CD4-positive, alpha-beta T cell treated with Interleukin-4 for 1 hour (primary cell): ENCODE results near the gene MPP3.
"Not testable (repeated sequence)": the region's sequence is repeated elsewhere in the genome, so short reads cannot be mapped to it uniquely, and the experiment has no call there.

Experiments
- DNase-seq, 2 donors: peaks; one replicate each; pipeline ENCODE4 v3.0.0-alpha.2; 2020 to 2022

MPP3 gene

GRCh38 chr17:43860927-43861622 is 28.1 kb upstream of the MPP3 start:
- no peak for DNase-seq

DNA sequence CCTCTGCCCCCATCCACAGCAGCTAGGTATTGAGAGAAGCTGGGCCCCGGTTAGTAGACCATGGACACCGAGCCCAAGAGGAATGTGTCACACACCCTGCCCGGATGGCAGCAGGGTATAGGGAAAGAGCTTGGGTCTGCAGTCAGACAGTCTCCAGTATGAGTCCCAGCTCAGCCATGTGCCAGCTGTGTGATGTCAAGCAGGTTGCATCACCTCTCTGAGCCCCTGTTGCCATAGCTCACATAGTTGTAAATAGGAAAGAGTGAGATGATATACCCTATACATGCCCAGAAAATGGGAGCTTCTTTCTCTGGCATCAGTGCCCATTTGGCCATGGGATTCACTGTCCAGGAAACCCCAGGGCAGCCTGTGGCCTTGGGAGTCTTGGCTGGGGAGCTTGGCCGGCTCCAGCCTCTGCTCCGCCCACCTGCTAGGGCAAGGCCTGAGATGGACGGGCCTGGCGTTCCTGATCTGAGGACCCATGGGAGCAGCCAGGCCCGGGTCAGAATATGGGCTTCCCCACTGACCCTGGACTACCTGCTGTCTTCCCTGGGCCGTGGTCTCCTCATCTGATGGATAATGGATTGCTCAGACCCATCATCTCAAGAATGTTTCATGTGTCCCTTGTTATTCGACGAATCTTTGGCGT is 27.3 kb upstream of the MPP3 start:
- DNase-seq, result no peak

- DNase-seq, result no peak
Measured at GRCh38 chr17:43857957-43858600, 25.1 kb upstream of the MPP3 start.

GRCh38 chr17:43857141-43857540 is 24.2 kb upstream of the MPP3 start:
- no peak for DNase-seq

DNA sequence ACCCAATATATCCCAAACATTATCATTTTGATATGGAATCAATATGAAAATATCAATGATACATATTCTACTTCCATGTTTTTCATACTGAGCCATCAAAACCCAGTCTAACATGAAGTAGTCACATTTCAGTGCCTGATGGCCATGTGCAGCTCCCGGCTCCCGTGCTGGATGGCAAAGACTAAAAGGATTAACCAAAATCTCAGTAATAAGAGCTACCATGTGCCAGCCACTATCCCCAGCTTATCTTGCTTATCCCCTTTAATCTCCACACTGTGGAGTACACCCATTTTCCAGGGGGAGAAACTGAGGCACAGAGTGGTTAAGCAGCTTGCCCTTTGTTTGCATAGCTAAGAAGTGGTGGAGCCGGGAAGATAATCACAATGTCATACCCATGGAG is 23.2 kb upstream of the MPP3 start:
- no peak for DNase-seq

DNA sequence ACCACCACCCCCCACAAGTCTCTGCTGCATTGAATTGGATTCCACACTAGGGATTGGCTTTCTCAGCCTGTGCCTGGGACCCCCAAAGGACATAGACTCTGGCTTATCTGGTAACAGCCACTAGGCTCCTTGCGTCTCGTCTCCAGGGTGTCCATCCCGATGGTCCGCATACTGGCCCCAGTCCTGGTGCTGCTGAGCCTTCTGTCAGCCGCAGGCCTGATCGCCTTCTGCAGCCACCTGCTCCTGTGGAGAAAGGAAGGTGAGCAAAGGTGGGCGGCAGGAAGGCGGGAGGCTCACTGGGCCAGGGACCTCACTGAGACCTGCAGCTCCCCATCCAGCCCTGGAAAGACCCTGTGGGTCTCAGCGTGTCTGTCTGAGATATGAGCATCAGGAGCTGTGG is 22.1 kb upstream of the MPP3 start:
- DNase-seq, result no peak

DNA sequence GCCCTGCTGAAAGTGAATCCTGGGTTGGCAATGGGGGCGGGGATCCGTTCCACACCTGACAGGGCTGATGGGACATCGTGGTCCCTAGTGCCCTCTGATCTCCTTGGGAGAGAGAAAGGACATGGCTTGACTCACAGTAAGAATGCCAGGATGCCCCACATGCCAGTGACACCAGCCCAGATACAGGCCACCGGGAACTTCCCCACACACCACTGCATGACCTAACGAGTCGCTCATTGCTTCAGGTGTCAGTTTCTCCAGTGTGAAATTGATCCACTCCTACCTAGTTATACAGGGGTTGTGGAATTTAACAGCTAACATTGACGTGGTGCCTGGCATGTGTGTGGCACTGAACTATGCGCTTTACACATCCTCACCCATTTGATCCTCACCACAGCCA is 21.6 kb upstream of the MPP3 start:
- DNase-seq, result no peak

GRCh38 chr17:43853546-43853945 is 20.6 kb upstream of the MPP3 start:
- no peak for DNase-seq

GRCh38 chr17:43852571-43852970 is 19.6 kb upstream of the MPP3 start:
- no peak for DNase-seq

- no peak for DNase-seq
Measured at GRCh38 chr17:43849116-43849515, 16.2 kb upstream of the MPP3 start.

- no peak for DNase-seq
Measured at GRCh38 chr17:43848601-43849000, 15.7 kb upstream of the MPP3 start.

GRCh38 chr17:43846963-43847371 is 14.0 kb upstream of the MPP3 start, which contains the start of gene CD300LG:
Gene CD300LG, plus strand, starts transcription at chr17:43847176. Its CDS starts 41 bp downstream, at chr17:43847217.
- DNase-seq, result no peak

GRCh38 chr17:43846221-43846712 is 13.3 kb upstream of the MPP3 start:
- DNase-seq, result peak; percentile 65 to 68

DNA sequence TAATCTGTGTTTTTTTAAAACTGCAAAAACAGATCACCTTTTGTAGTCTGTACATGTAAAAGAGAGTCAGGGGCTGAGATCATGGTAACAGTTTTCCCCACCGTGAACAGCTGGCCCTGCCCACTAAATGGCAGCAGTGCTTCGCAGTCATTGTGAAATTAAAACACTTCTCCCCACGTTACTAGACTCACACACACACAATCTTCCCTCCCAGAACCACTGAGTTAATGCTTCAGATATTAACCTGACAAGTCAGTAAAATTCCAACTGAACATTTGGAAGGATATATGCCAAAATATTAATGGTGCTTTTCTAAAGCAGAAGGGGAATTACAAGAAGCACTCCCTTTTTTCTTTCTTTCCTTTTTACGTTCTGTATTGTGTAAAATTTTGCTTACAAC is 12.8 kb upstream of the MPP3 start:
- DNase-seq, result no peak

DNA sequence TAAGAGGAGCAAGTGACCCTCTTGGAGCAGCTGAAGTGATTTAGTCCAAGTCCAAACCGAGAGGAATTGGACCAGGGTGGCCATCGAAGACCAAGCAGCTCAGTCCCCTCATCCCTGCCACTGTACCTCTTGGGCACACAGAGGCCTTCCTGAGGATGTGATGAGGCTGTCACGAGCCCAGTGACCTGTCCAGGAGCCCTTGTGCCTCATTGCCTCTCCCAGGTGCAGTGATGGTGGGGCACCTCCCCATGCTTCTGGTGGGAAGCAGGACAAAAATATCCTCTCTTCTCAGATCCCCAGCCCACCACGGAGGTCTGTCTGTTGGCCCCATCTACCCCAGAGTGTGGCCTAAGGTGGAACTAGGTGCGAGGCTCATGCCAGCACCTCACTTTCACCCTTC is 11.3 kb upstream of the MPP3 start:
- no peak for DNase-seq

GRCh38 chr17:43842975-43843325 is 10.0 kb upstream of the MPP3 start:
- DNase-seq, result no peak

DNA sequence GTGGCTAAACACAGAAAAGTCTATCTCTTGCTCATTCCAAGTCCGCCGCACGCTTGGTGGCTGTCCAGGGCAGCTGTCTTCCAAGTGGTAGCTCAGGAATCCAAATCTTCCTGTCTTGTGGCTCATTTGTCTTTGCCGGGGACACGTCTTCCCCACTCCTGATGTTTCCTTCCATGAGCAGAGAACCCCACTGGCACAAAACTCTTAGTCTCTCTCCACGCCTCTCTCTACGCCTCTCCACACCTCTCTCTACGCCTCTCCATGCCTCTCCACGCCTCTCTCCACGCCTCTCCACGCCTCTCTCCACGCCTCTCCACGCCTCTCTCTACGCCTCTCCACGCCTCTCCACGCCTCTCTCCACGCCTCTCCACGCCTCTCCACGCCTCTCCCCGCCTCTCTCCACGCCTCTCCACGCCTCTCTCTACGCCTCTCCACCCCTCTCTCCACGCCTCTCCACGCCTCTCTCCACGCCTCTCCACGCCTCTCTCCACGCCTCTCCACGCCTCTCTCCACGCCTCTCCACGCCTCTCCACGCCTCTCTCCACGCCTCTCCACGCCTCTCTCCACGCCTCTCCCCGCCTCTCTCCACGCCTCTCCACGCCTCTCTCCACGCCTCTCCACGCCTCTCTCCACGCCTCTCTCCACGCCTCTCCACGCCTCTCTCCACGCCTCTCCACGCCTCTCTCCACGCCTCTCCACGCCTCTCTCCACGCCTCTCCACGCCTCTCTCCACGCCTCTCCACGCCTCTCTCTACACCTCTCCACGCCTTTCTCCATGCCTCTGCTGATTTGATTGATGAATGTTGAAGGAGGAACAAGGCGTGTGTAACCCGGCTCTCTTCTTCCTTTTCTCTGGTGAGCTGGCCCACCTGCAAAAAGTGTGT is 9.4 kb upstream of the MPP3 start:
- not testable (repeated sequence) for DNase-seq

DNA sequence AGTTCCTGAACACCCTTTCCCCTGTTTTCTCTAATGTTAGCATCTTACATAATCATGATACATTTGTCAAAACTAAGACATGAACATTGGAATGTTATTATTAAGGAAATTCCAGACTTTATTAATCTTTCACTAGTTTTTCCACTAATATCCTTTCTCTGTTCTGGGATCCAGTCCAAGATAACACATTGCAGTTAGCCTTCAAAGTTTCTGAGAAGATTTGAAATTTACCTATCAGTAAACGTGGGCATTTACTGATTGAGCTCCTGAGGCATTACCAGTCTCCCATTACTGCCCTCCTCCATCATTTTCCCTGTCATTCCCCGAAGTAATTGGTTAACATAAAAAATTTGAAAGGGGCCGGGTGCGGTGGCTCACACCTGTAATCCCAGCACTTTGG is 8.3 kb upstream of the MPP3 start:
- no peak for DNase-seq

DNA sequence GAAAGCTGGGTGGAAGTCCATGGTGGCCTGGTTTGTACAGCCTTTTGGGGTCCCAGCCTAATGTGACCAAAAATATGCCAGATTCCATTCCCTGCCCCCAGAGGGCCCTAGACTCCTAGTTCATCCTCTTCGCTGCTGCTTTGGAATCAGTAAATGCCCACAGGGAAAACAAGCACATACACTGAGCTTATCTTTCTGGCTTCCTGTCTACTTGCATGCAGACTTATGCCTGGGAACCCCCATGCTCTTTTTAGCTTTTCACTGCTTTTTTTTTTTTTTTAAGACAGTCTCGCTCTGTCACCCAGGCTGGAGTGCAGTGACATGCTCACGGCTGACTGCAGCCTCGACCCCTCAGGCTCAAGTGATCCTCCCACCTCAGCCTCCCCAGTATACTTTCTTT is 7.9 kb upstream of the MPP3 start:
- no peak for DNase-seq

DNA sequence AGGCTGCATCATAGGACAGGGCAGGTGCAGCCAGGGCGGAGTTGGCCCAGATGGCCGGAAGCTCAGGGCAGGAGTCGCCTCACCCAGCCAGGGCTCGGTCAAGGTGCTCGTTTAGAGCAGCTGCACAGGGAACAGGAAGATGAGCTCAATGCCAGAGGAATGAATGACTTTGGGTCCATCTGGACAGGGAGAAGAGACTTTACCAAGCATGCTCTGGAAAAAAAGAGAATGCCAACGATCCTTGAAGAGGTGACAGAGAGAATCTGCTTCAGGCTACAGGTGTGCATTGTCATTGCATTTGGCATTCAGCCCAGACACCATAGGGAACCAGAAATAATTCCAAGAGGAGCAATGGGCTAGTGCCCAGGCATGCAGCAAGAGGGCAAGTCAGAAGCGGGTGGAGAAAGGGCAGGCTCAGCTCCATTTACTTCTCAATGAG is 6.7 kb upstream of the MPP3 start:
- DNase-seq, result no peak

DNA sequence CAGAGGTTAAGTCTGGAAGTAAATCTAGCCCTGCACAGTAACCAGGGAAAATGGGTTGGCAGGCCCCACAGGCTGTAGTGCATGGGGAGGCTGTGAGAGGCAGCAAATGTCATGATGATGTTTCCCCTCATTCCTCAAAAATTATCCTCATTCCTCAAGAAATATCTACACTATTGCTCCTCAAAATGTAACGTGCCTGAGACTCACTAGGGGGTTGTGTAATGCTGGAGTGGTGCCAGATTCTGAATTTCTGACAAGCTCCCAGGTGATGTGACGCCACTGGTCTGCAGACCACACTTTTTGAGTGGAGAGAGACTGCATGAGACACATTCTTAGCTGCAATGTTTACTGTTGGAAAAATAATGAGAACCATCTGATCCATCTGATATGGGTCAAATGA is 1.2 kb upstream of the MPP3 start:
- DNase-seq, result no peak

- DNase-seq, result no peak
Measured at GRCh38 chr17:43832168-43832975, 574 bp downstream of the MPP3 start.
